WTC11 (cell line): ENCODE data around the gene MXRA8.

ENCODE experiments used
- ATF3 ChIP-seq: sonication (generic); formaldehyde crosslinking; conservative IDR thresholded peaks from 2 replicates; pipeline ENCODE4 v1.8.1; 2022; ENCODE audit warnings: mild to moderate bottlenecking, missing genetic modification reagents
- ATF6 ChIP-seq: sonication (generic); formaldehyde crosslinking; IDR thresholded peaks from 2 replicates; pipeline ENCODE4 v1.8.1; 2023; ENCODE audit warnings: mild to moderate bottlenecking, missing genetic modification reagents
- CREB1 ChIP-seq: sonication (generic); formaldehyde crosslinking; IDR thresholded peaks from 2 replicates; pipeline ENCODE4 v1.8.0; 2023; ENCODE audit warnings: mild to moderate bottlenecking, missing genetic modification reagents
- CREM ChIP-seq: sonication (generic); formaldehyde crosslinking; IDR thresholded peaks from 2 replicates; pipeline ENCODE4 v1.8.1; 2022; ENCODE audit warnings: mild to moderate bottlenecking, missing genetic modification reagents, moderate library complexity
- CTCF ChIP-seq: fragments of 200-600 bp; IDR thresholded peaks from 2 replicates; pipeline ENCODE4 v1.8.0; 2022; ENCODE audit warnings: antibody characterized with exemption
- SP1 ChIP-seq: sonication (generic); formaldehyde crosslinking; conservative IDR thresholded peaks from 2 replicates; pipeline ENCODE4 v1.8.1; 2022; ENCODE audit warnings: missing genetic modification reagents
- ZBTB43 ChIP-seq: sonication (generic); formaldehyde crosslinking; IDR thresholded peaks from 2 replicates; pipeline ENCODE4 v1.8.1; 2023; ENCODE audit warnings: mild to moderate bottlenecking, missing genetic modification reagents
- TF ChIP-seq, protein P1 (sequence below): sonication (generic); formaldehyde crosslinking; IDR thresholded peaks from 2 replicates; pipeline ENCODE4 v1.8.1; 2023; ENCODE audit warnings: mild to moderate bottlenecking, missing genetic modification reagents, moderate library complexity
- TF ChIP-seq, protein P2 (sequence below): sonication (generic); formaldehyde crosslinking; IDR thresholded peaks from 2 replicates; pipeline ENCODE4 v1.8.1; 2022; ENCODE audit warnings: low read depth, missing genetic modification reagents, borderline replicate concordance

DNA sequence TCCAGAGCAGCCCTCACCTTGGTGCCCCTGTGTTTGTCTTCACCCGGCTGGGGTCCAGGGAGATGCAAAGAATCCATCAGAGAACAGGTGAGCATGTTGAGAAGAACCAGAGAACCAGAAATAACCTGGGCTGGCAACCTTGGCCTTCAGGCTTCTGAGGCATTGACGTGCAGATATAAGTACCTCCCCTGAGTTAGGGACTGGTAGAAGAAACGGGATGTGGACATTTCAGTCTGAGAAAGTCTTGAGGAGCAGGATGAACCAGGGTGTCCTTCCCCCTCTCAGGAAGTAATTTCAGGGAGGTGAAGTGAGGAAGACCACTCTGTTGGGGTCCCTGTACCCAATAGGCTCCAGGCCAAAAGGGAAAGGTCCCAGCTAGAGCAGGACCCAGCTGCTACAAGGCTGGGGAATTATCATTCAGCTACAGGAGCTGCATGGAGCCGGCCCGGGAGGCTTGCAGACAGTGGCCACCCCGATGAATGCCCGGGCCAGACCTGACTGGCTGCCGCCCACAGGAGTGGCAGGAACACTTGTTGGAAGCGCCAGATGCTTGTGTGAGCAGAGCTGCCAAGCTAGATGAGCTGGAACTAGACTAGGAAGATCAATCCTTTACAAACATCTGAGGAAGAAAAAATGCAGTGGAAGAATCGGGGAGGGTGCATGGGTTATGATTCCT is 18.3 kb upstream of the MXRA8 start:
- TF ChIP-seq ATF6: no peak
- no peak for TF ChIP-seq CTCF
- no peak for TF ChIP-seq ATF3 (CRISPR knock-in tag)
- no peak for TF ChIP-seq SP1 (CRISPR knock-in tag)
- TF ChIP-seq ZBTB43: no peak
- TF ChIP-seq CREM (CRISPR knock-in tag): no peak
- TF ChIP-seq, protein P1, sequence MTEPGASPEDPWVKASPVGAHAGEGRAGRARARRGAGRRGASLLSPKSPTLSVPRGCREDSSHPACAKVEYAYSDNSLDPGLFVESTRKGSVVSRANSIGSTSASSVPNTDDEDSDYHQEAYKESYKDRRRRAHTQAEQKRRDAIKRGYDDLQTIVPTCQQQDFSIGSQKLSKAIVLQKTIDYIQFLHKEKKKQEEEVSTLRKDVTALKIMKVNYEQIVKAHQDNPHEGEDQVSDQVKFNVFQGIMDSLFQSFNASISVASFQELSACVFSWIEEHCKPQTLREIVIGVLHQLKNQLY (CRISPR knock-in tag): no peak
- TF ChIP-seq, protein P2, sequence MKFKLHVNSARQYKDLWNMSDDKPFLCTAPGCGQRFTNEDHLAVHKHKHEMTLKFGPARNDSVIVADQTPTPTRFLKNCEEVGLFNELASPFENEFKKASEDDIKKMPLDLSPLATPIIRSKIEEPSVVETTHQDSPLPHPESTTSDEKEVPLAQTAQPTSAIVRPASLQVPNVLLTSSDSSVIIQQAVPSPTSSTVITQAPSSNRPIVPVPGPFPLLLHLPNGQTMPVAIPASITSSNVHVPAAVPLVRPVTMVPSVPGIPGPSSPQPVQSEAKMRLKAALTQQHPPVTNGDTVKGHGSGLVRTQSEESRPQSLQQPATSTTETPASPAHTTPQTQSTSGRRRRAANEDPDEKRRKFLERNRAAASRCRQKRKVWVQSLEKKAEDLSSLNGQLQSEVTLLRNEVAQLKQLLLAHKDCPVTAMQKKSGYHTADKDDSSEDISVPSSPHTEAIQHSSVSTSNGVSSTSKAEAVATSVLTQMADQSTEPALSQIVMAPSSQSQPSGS (CRISPR knock-in tag): no peak
- TF ChIP-seq CREB1 (CRISPR knock-in tag): no peak
